Psoas muscle (tissue), 8 donors: ENCODE data around the gene NEK11. TPM values are rescaled to one million over a fixed set of nuclear protein-coding genes. Genes with fewer than 3 reads are reported as not detected.

Experiments
- ATAC-seq, 4 donors: fragments of 200-7000 bp; cut with Tn5 transposase; one replicate each; pipeline ENCODE4 v1.9.1; 2020; ENCODE audit warnings: moderate library complexity in 3 of 4, mild to moderate bottlenecking in 2 of 4
- DNase-seq, 2 donors: peaks; one replicate each; pipeline ENCODE4 v3.0.0-alpha.2; 2020
- H3K27ac ChIP-seq: fragments of 200-600 bp; one replicate; pipeline ENCODE4 v1.8.0; 2022
- H3K27me3 ChIP-seq, 3 donors: fragments of 200-600 bp in 1 of 3; one replicate each; pipeline versions ENCODE4 v1.6.1 to v1.8.0; 2013 to 2022; ENCODE audit warnings: low read length in 2 of 3, mild to moderate bottlenecking in 2 of 3, moderate library complexity in 1 of 3; ENCODE audit not compliant: insufficient read depth in 3 of 3
- H3K36me3 ChIP-seq, 2 donors: fragments of 200-600 bp in 1 of 2; one replicate each; pipeline versions ENCODE4 v1.6.1 to v1.8.0; 2013 to 2022; ENCODE audit warnings: low read depth in 1 of 2, mild to moderate bottlenecking in 1 of 2, moderate library complexity in 1 of 2; ENCODE audit not compliant: insufficient read depth in 1 of 2
- H3K4me1 ChIP-seq: fragments of 200-600 bp; one replicate; pipeline ENCODE4 v1.8.0; 2022
- H3K4me3 ChIP-seq: fragments of 200-600 bp; one replicate; pipeline ENCODE4 v1.8.0; 2022; ENCODE audit warnings: mild to moderate bottlenecking
- H3K9me3 ChIP-seq: fragments of 200-600 bp; one replicate; pipeline ENCODE4 v1.8.0; 2022
- WGBS, 3 donors: extraction: QIAGEN DNeasy Blood & Tissue Kit; methylation state at CpG; one replicate each; pipeline versions ENCODE4 v1.1.6 to v1.1.7; 2013; 5-methylcytosine and 5-hydroxymethylcytosine counted together
- intact Hi-C, 2 donors: fragments of 100-400 bp; cut with DNase I; formaldehyde crosslinking; loops; one replicate each; pipeline versions ENCODE4 v1.11.0 to v1.14.2; 2022
- long read RNA-seq, 2 donors: library from polyadenylated mRNA; unstranded; transcript quantifications; one replicate each; pipeline ENCODE4 v2.0.0, GENCODE V29; 2021
- polyA plus RNA-seq, 3 donors: library from polyadenylated mRNA; stranded (reverse); fragments of 200-250 nt; gene quantifications; one replicate each; pipeline ENCODE4 v1.2.3, GENCODE V29; 2013
- total RNA-seq, 4 donors: library from RNA; stranded (reverse); fragmentation: NEBNext Ultra II Directional in 2 of 4; extraction: Animal tissue kit (Norgen Biotek cat#: 25700) in 2 of 4; gene quantifications; one replicate each; pipeline versions ENCODE4 v1.2.1 to v1.2.4, GENCODE V29; 2021 to 2023
- TF ChIP-seq, protein P1 (sequence below): fragments of 200-600 bp; IDR thresholded peaks from one replicate; pipeline ENCODE4 v1.8.0; 2022; ENCODE audit warnings: antibody characterized with exemption
- donor health status: healthy with polysubstance abuse.
- donor health status: DM: no; HTN: no; CAD: no; lungs with moderate emphysema.
- donor health status: Bipolar disorder and iron deficiency.
- donor health status: healthy.
- donor health status: DM: yes; HTN: yes; CAD: no.
- donor health status: DM: no; HTN: no; CAD: no.
- donor health status: DM: no; HTN: no; CAD: no.
- donor health status: DM: yes; HTN: yes; CAD: no.

The NEK11 gene
- total RNA-seq (1 to 10 TPM; 1.6 to 2.9 (median 2.2) TPM), polyA plus RNA-seq (1 to 10 TPM; 1.5 to 7.2 (median 2.1) TPM)
- long read RNA-seq, donor 1, partial matches to known transcripts, result 0 of 3 reads
- long read RNA-seq, donor 1, other reads (novel, unspliced or antisense), result 2 of 3 reads
- long read RNA-seq, donor 2, partial matches to known transcripts, result 0 of 3 reads
- long read RNA-seq, donor 2, other reads (novel, unspliced or antisense), result 1 of 3 reads

- TF ChIP-seq, protein P1, sequence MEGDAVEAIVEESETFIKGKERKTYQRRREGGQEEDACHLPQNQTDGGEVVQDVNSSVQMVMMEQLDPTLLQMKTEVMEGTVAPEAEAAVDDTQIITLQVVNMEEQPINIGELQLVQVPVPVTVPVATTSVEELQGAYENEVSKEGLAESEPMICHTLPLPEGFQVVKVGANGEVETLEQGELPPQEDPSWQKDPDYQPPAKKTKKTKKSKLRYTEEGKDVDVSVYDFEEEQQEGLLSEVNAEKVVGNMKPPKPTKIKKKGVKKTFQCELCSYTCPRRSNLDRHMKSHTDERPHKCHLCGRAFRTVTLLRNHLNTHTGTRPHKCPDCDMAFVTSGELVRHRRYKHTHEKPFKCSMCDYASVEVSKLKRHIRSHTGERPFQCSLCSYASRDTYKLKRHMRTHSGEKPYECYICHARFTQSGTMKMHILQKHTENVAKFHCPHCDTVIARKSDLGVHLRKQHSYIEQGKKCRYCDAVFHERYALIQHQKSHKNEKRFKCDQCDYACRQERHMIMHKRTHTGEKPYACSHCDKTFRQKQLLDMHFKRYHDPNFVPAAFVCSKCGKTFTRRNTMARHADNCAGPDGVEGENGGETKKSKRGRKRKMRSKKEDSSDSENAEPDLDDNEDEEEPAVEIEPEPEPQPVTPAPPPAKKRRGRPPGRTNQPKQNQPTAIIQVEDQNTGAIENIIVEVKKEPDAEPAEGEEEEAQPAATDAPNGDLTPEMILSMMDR, result no peak
- peak within 1 kb of the TSS; percentile 77 for H3K4me3 ChIP-seq
- peaks cover 0 to 36% of the 10 kb centered on the region in 2 donors for H3K36me3 ChIP-seq
- 0 to 1% (median 0%) methylated on average over 56 of the region's 56 CpGs for WGBS, 3 donors
- no peaks in the 10 kb centered on the region for H3K27me3 ChIP-seq
- intact Hi-C loops, result loop anchor here in 1 of 2 donors (5.0 kb wide), 1 partner anchor 476 kb away; the partner anchor contains the start of gene MRPL3
- H3K9me3 ChIP-seq, result no peaks in the 10 kb centered on the region
- H3K4me1 ChIP-seq, result peaks cover 8% of the 10 kb centered on the region
- DNase-seq (peak; percentile 89 to 94), ATAC-seq (peak; percentile 97 to 100 (median 98))
- peak within 1 kb of the TSS; percentile 86 for H3K27ac ChIP-seq
Observed at GRCh38 chr3:131026321-131027151, at the start of gene NEK11, which contains the start of gene ASTE1. Gene NEK11 (plus strand): TSS chr3:131026877. CDS start chr3:131029709, 2,832 bp downstream. Gene ASTE1 (minus strand): TSS chr3:131026825. CDS start chr3:131025306, 1,519 bp downstream.

- no peak for DNase-seq
- Histone ChIP-seq H3K27ac (no peak overlapping the region), H3K4me1 (no peaks in the 10 kb centered on the region), H3K4me3 (no peak overlapping the region), H3K9me3 (no peaks in the 10 kb centered on the region), H3K36me3 (peaks cover 4 to 61% of the 10 kb centered on the region in 2 donors), H3K27me3 (no peaks in the 10 kb centered on the region)
- TF ChIP-seq, protein P1, result no peak
- ATAC-seq, result no peak
- intact Hi-C loops, result no loop called here
- WGBS, 3 donors, result 78 to 89% (median 86%) methylated on average over 2 of the region's 2 CpGs
Observed at GRCh38 chr3:130979117-130979516, 47.6 kb upstream of the NEK11 start.

DNA sequence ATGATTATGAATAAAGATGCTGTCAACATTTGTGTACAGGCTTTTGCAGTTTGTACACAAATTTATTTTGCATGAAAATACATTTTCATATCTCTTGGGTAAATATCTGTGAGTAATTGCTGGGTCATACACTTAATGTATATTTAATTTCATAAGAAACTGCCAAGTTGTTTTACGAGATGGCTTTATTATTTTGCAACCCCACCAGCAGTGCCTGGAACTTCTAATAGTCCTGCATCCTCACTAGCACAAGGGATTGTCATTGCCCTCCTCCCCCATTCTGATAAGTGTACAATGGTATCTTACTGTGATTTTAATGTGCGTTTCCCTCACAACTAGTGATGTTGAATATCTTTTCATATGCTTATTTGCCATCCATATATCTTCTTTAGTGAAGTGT, 45.2 kb upstream of the NEK11 start:
- WGBS, 3 donors, result 94 to 97% (median 96%) methylated on average over 2 of the region's 2 CpGs
- TF ChIP-seq, protein P1, result no peak
- no peak for ATAC-seq
- Histone ChIP-seq H3K27ac (no peak overlapping the region), H3K9me3 (no peaks in the 10 kb centered on the region), H3K27me3 (no peaks in the 10 kb centered on the region), H3K4me3 (no peak overlapping the region), H3K4me1 (no peaks in the 10 kb centered on the region), H3K36me3 (peaks cover 0 to 48% of the 10 kb centered on the region in 2 donors)
- intact Hi-C loops, result no loop called here
- DNase-seq, result no peak

DNA sequence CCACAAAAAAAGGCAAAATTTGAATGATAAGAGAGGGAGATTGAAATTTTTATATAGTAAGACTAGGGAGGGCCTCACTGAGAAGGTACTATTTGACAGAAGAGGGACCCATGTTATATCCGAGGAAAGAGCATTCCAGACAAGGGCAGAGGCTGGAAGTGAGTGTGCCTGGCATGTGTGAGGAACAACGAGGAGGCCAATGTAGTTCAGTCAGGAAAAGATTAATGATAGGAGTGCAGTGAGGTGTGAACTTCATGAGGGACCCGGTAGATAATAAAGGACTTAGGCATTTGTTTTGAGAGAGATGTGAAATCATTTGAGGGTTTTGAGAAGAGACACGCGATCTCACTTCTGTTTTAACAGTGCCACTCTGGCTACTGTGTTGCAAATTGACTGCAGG, 36.4 kb upstream of the NEK11 start:
- intact Hi-C loops, result no loop called here
- Histone ChIP-seq H3K4me3 (no peak overlapping the region), H3K27ac (no peak overlapping the region), H3K27me3 (no peaks in the 10 kb centered on the region), H3K9me3 (no peaks in the 10 kb centered on the region), H3K36me3 (peaks cover 4 to 47% of the 10 kb centered on the region in 2 donors), H3K4me1 (no peaks in the 10 kb centered on the region)
- ATAC-seq, result no peak
- no peak for DNase-seq
- TF ChIP-seq, protein P1, result no peak
- WGBS, 3 donors, result 69 to 88% (median 71%) methylated on average over 5 of the region's 5 CpGs
